Spleen (tissue), 11 donors: ENCODE results near the gene LSM3. TPM values are rescaled to one million over a fixed set of nuclear protein-coding genes. Genes with fewer than 3 reads are reported as not detected.

Experiments used
- DNase-seq: peaks from one replicate; pipeline ENCODE4 v3.0.0-alpha.2; 2020
- H3K27ac ChIP-seq, 8 donors: fragments of 200-600 bp; sonication (generic) in 7 of 8; 1 replicate in 4 of 8; 2 replicates in 4 of 8; pipeline versions ENCODE4 v1.5.0 to v1.8.0; 2016 to 2021; ENCODE audit warnings: inconsistent platforms in 4 of 8, mild to moderate bottlenecking in 4 of 8, moderate library complexity in 1 of 8
- H3K27me3 ChIP-seq, 7 donors: fragments of 200-600 bp; sonication (generic) in 6 of 7; replicated peaks in 1 of 7; 1 replicate in 4 of 7; 2 replicates in 3 of 7; pipeline versions ENCODE4 v1.5.0 to v1.8.0; 2016 to 2021; ENCODE audit warnings: inconsistent platforms in 3 of 7, mild to moderate bottlenecking in 1 of 7
- H3K36me3 ChIP-seq, 6 donors: fragments of 200-600 bp; sonication (generic) in 5 of 6; 1 replicate in 4 of 6; 2 replicates in 2 of 6; pipeline versions ENCODE4 v1.5.0 to v1.8.0; 2016 to 2021; ENCODE audit warnings: inconsistent platforms in 2 of 6
- H3K4me1 ChIP-seq, 6 donors: fragments of 200-600 bp; sonication (generic) in 5 of 6; 1 replicate in 3 of 6; 2 replicates in 3 of 6; pipeline versions ENCODE4 v1.5.0 to v1.8.0; 2016 to 2021; ENCODE audit warnings: inconsistent platforms in 3 of 6
- H3K4me3 ChIP-seq, 8 donors: fragments of 200-600 bp; sonication (generic) in 7 of 8; 1 replicate in 4 of 8; 2 replicates in 4 of 8; pipeline versions ENCODE4 v1.5.0 to v1.8.0; 2016 to 2021; ENCODE audit warnings: inconsistent platforms in 4 of 8, mild to moderate bottlenecking in 4 of 8, moderate library complexity in 2 of 8
- H3K9me3 ChIP-seq, 8 donors: fragments of 200-600 bp; sonication (generic) in 7 of 8; 1 replicate in 4 of 8; 2 replicates in 4 of 8; pipeline versions ENCODE4 v1.5.0 to v1.8.0; 2016 to 2021; ENCODE audit warnings: inconsistent platforms in 4 of 8
- POLR2A ChIP-seq, 3 donors: fragments of 450-650 bp; IDR thresholded peaks; one replicate each; pipeline ENCODE4 v1.5.1; 2017; ENCODE audit warnings: antibody characterized with exemption in 3 of 3, mild to moderate bottlenecking in 1 of 3
- POLR2AphosphoS5 ChIP-seq, 3 donors: sonication (generic); formaldehyde crosslinking; IDR thresholded peaks; one replicate each; pipeline ENCODE4 v1.5.1; 2017; ENCODE audit warnings: antibody characterized with exemption in 3 of 3
- WGBS, 5 donors: extraction: QIAGEN DNeasy Blood & Tissue Kit in 3 of 5; methylation state at CpG; one replicate each; pipeline versions ENCODE4 v1.1.5 to v1.1.7; 2013 to 2018; 5-methylcytosine and 5-hydroxymethylcytosine counted together
- intact Hi-C: fragments of 100-400 bp; cut with DNase I; formaldehyde crosslinking; loops from one replicate; pipeline ENCODE4 v1.15.0; 2023; ENCODE audit warnings: low total_unique reads
- polyA plus RNA-seq, 3 donors: library from polyadenylated mRNA; stranded (reverse); fragments of 200-250 nt; gene quantifications; one replicate each; pipeline ENCODE4 v1.2.1, GENCODE V29; 2013
- total RNA-seq, 7 donors: library from RNA; depleted of rRNA in 3 of 7; stranded (reverse); fragments of >200 nt in 3 of 7; fragmentation: NEBNext Ultra II Directional in 4 of 7; extraction: Animal tissue kit (Norgen Biotek cat#: 25700) in 4 of 7; gene quantifications; one replicate each; pipeline versions ENCODE4 v1.1.0 to v1.2.1, GENCODE V29; 2016 to 2021
- TF ChIP-seq, protein P1 (sequence below), 11 experiments: fragments of 200-600 bp in 7 of 11; fragments of 450-650 bp in 4 of 11; sonication (generic) in 4 of 11; IDR thresholded peaks in 8 of 11; conservative IDR thresholded peaks in 3 of 11; 1 replicate in 7 of 11; 2 replicates in 4 of 11; pipeline versions ENCODE4 v1.4.0 to v1.8.0; 2016 to 2021; ENCODE audit warnings: antibody characterized with exemption in 11 of 11, inconsistent platforms in 4 of 11, mild to moderate bottlenecking in 1 of 11
- donor health status: healthy with polysubstance abuse.
- donor health status: DM: no; HTN: no; CAD: no; lungs with moderate emphysema.
- donor health status: DM: no; HTN: no; CAD: no.
- donor health status: Bipolar disorder and iron deficiency.
- donor health status: healthy.
- donor health status: DM: no; HTN: no; CAD: no.
- donor health status: DM: yes; HTN: yes; CAD: no.

LSM3 gene
- total and polyA plus RNA-seq, 10 donors, result 7.5 to 15.8 (median 9.7) TPM

DNA sequence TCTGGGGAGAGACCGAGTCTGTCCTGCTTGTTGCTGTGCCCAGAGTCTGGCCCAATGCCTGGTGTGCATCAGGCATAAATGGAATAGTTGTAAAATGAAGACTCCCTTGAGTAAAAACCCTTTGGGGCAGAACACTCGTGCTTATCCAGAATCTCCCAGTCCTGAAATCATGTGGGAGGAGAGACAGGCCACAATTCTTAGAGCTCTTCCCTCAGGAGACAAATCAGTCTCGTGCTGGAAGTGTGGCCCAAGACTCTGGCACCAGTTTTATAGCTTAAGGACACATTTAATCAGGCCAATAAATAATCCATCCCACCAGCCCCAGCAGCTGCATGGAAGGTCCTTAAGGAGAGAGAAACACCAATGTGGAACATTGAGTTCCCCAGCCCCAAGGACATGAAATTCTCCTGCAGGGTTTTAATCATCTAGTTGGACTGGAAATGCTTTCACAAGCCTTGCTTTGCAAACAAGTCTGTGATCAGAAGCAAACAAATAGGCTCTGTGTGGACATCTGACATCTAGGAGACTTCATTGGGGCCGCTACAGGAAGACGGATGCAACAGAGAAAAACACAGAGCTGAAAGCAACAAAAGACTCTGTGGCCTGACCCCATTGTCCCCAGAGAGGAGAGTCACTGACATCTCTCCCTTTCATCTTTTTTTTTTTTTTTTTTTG lies 70.4 kb downstream of the LSM3 start:
- TF ChIP-seq POLR2A (IDR thresholded peaks at IDR 0.05) (no peak), POLR2AphosphoS5 (IDR thresholded peaks at IDR 0.05) (no peak)
- TF ChIP-seq, protein P1, sequence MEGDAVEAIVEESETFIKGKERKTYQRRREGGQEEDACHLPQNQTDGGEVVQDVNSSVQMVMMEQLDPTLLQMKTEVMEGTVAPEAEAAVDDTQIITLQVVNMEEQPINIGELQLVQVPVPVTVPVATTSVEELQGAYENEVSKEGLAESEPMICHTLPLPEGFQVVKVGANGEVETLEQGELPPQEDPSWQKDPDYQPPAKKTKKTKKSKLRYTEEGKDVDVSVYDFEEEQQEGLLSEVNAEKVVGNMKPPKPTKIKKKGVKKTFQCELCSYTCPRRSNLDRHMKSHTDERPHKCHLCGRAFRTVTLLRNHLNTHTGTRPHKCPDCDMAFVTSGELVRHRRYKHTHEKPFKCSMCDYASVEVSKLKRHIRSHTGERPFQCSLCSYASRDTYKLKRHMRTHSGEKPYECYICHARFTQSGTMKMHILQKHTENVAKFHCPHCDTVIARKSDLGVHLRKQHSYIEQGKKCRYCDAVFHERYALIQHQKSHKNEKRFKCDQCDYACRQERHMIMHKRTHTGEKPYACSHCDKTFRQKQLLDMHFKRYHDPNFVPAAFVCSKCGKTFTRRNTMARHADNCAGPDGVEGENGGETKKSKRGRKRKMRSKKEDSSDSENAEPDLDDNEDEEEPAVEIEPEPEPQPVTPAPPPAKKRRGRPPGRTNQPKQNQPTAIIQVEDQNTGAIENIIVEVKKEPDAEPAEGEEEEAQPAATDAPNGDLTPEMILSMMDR (IDR thresholded peaks at IDR 0.05 in 8 of 11, conservative IDR thresholded peaks at IDR 0.05 in 3 of 11), result no peak
- no peak overlapping the region for H3K4me3 ChIP-seq
- no peak for DNase-seq

More for the DNA sequence above, 70.4 kb downstream of the LSM3 start:
- intact Hi-C loops, result no loop called here
- H3K9me3 ChIP-seq, result no peaks in the 10 kb centered on the region
- no peak overlapping the region for H3K27ac ChIP-seq
- no peaks in the 10 kb centered on the region for H3K36me3 ChIP-seq
- H3K4me1 ChIP-seq, result no peaks in the 10 kb centered on the region
- WGBS, 5 donors, result 54 to 82% (median 76%) methylated on average over 5 of the region's 5 CpGs
- no peaks in the 10 kb centered on the region for H3K27me3 ChIP-seq

Other genes starting within 250 kb of the LSM3 start
- 10 to 100 TPM in 3 of 7 donors, 1 to 10 TPM in 4; 8.5 to 17.1 (median 9.5) TPM for gene CHCHD4, start 53.9 kb upstream of the LSM3 start, total RNA-seq
- gene CHCHD4, start 53.9 kb upstream of the LSM3 start, polyA plus RNA-seq, result 10 to 100 TPM in 2 of 3 donors, 1 to 10 TPM in 1; 8.4 to 14.1 (median 12.1) TPM
- 10 to 100 TPM; 40.5 to 64.2 (median 53.9) TPM for gene TMEM43, start 53.8 kb upstream of the LSM3 start, total RNA-seq
- gene TMEM43, start 53.8 kb upstream of the LSM3 start, polyA plus RNA-seq, result 10 to 100 TPM; 18.7 to 22.8 (median 22.5) TPM
- 10 to 100 TPM; 31.5 to 65.6 (median 51.3) TPM for gene XPC, start 216 bp upstream of the LSM3 start, total RNA-seq
- 10 to 100 TPM; 16.1 to 25.0 (median 23.2) TPM for gene XPC, start 216 bp upstream of the LSM3 start, polyA plus RNA-seq
- 100 to 1,000 TPM in 6 of 7 donors, 10 to 100 TPM in 1; 75.4 to 150 (median 128) TPM for gene SLC6A6, start 223.8 kb downstream of the LSM3 start, total RNA-seq
- gene SLC6A6, start 223.8 kb downstream of the LSM3 start, polyA plus RNA-seq, result 10 to 100 TPM in 1 of 3 donors, 1 to 10 TPM in 2; 3.4 to 14.2 (median 3.9) TPM